HCT116 (cell line): ENCODE data around the gene TTYH2. TPM values are rescaled to one million over a fixed set of nuclear protein-coding genes. Genes with fewer than 3 reads are reported as not detected.
A peak's percentile ranks its signal among the peaks of the same experiment; 100 is the strongest.

ENCODE experiments used
- ATAC-seq: fragments of 200-7000 bp; cut with Tn5 transposase; 2 replicates; pipeline ENCODE4 v1.9.1; 2020; ENCODE audit warnings: mild to moderate bottlenecking, moderate library complexity
- BruUV-seq: library from RNA; stranded (reverse); fragments of 400-500 nt; replicated peaks from 2 replicates; lab custom pipeline; 2021; lab: Mats Ljungman, UMichigan
- CTCF ChIA-PET: fragments of 300-600 bp; sonication (Branson Sonifier 250); formaldehyde crosslinking; loops from one replicate; lab custom pipeline; 2021; ENCODE audit warnings: antibody characterized with exemption; lab: Charles Lee
- POLR2A ChIA-PET: fragments of 300-600, 350-600 bp; sonication (Branson Sonifier 250); formaldehyde crosslinking; loops from one replicate; lab custom pipeline; 2021; ENCODE audit warnings: antibody characterized with exemption; lab: Charles Lee
- RAD21 ChIA-PET, 2 experiments: fragments of 300-600 bp; sonication (Branson Sonifier 250); formaldehyde crosslinking; loops; one replicate each; lab custom pipeline; 2023; ENCODE audit warnings: low total read pairs in 2 of 2; ENCODE audit not compliant: uncharacterized antibody in 2 of 2, unreplicated experiment in 2 of 2, low non-redundant PET in 1 of 2; lab: Charles Lee
- DNase-seq: peaks from one replicate; pipeline ENCODE4 v3.0.0-alpha.2; 2010; ENCODE audit warnings: low read depth, low spot score
- H2AFZ ChIP-seq: fragments of 200-600 bp; shearing (Covaris generic), sonication (generic); 2 replicates; pipeline ENCODE4 v1.6.1; 2017; ENCODE audit warnings: low read depth, mixed run types, mixed read lengths, antibody characterized with exemption, low read length; ENCODE audit not compliant: poor library complexity, severe bottlenecking
- H3K27ac ChIP-seq: 2 replicates; pipeline ENCODE4 v1.5.1; 2012; ENCODE audit warnings: low read depth, low read length
- H3K27me3 ChIP-seq: fragments of 200-600 bp; sonication (generic); 2 replicates; pipeline ENCODE4 v1.6.1; 2016; ENCODE audit warnings: mixed run types, low read length, mixed read lengths; ENCODE audit not compliant: insufficient read depth
- H3K36me3 ChIP-seq, 2 experiments: fragments of 200-500 bp in 1 of 2; fragments of 200-600 bp in 1 of 2; sonication (Bioruptor generic) in 1 of 2; sonication (generic) in 1 of 2; 2 replicates each; pipeline versions ENCODE4 v1.5.1 to v1.6.1; 2014 to 2016; ENCODE audit warnings: low read length in 2 of 2, inconsistent platforms in 1 of 2, mixed read lengths in 1 of 2, mixed run types in 1 of 2; ENCODE audit not compliant: insufficient read depth in 2 of 2, control insufficient read depth in 1 of 2
- H3K4me1 ChIP-seq, 2 experiments: fragments of 200-600 bp in 1 of 2; sonication (generic) in 1 of 2; 2 replicates each; pipeline versions ENCODE4 v1.5.1 to v1.6.1; 2012 to 2017; ENCODE audit warnings: low read length in 2 of 2, inconsistent platforms in 1 of 2, mild to moderate bottlenecking in 1 of 2, mixed read lengths in 1 of 2, mixed run types in 1 of 2, moderate library complexity in 1 of 2; ENCODE audit not compliant: insufficient read depth in 2 of 2, control insufficient read depth in 1 of 2
- H3K4me2 ChIP-seq: fragments of 200-600 bp; sonication (generic); 2 replicates; pipeline ENCODE4 v1.6.1; 2017; ENCODE audit warnings: mixed run types, low read length, mixed read lengths
- H3K4me3 ChIP-seq, 2 experiments: fragments of 200-600 bp in 1 of 2; sonication (generic) in 1 of 2; replicated peaks in 1 of 2; 2 replicates each; pipeline ENCODE4 v1.5.1; 2011 to 2016; ENCODE audit warnings: low read length in 2 of 2, control low read depth in 1 of 2, low read depth in 1 of 2, mild to moderate bottlenecking in 1 of 2, mixed read lengths in 1 of 2, mixed run types in 1 of 2
- H3K79me2 ChIP-seq: fragments of 200-600 bp; sonication (generic); 2 replicates; pipeline ENCODE4 v1.6.1; 2017; ENCODE audit warnings: mild to moderate bottlenecking, mixed run types, low read length, moderate library complexity, mixed read lengths; ENCODE audit not compliant: insufficient read depth
- H3K9ac ChIP-seq: fragments of 200-600 bp; sonication (generic); 2 replicates; pipeline ENCODE4 v1.6.1; 2016; ENCODE audit warnings: low read length, mixed read lengths
- H3K9me2 ChIP-seq: fragments of 200-600 bp; sonication (generic), shearing (Covaris generic); 2 replicates; pipeline ENCODE4 v1.6.1; 2017; ENCODE audit warnings: mixed run types, mild to moderate bottlenecking, moderate library complexity; ENCODE audit not compliant: insufficient read depth
- H3K9me3 ChIP-seq, 2 experiments: fragments of 200-500 bp in 1 of 2; fragments of 200-600 bp in 1 of 2; sonication (Bioruptor generic) in 1 of 2; sonication (generic) in 1 of 2; 2 replicates each; pipeline ENCODE4 v1.6.1; 2014 to 2017; ENCODE audit warnings: low read length in 2 of 2, mixed read lengths in 2 of 2, inconsistent platforms in 1 of 2, low read depth in 1 of 2, mild to moderate bottlenecking in 1 of 2, mixed run types in 1 of 2, moderate library complexity in 1 of 2; ENCODE audit not compliant: control insufficient read depth in 1 of 2, insufficient read depth in 1 of 2
- H4K20me1 ChIP-seq: fragments of 200-600 bp; sonication (generic), shearing (Covaris generic); 2 replicates; pipeline ENCODE4 v1.6.1; 2017; ENCODE audit warnings: mixed run types, mild to moderate bottlenecking, moderate library complexity; ENCODE audit not compliant: insufficient read depth
- ATF3 ChIP-seq: IDR thresholded peaks from 2 replicates; pipeline ENCODE4 v1.6.1; 2012
- CBX3 ChIP-seq: IDR thresholded peaks from 2 replicates; pipeline ENCODE4 v1.6.1; 2012; ENCODE audit warnings: low read depth
- CEBPB ChIP-seq: IDR thresholded peaks from 2 replicates; pipeline ENCODE4 v1.6.1; 2012; ENCODE audit warnings: low read depth
- EGR1 ChIP-seq: IDR thresholded peaks from 2 replicates; pipeline ENCODE4 v1.6.1; 2012; ENCODE audit warnings: low read depth
- ELF1 ChIP-seq: IDR thresholded peaks from 2 replicates; pipeline ENCODE4 v1.6.1; 2012; ENCODE audit warnings: low read depth, borderline replicate concordance
- EZH2 ChIP-seq: fragments of 200-600 bp; sonication (generic); IDR thresholded peaks from 2 replicates; pipeline ENCODE4 v1.6.1; 2017; ENCODE audit warnings: antibody characterized with exemption, mixed run types
- EZH2phosphoT487 ChIP-seq: fragments of 200-600 bp; IDR thresholded peaks from 2 replicates; pipeline ENCODE4 v1.6.1; 2018; ENCODE audit warnings: antibody characterized with exemption, borderline replicate concordance
- FOSL1 ChIP-seq: IDR thresholded peaks from 2 replicates; pipeline ENCODE4 v1.6.1; 2012; ENCODE audit warnings: low read depth
- JUND ChIP-seq: IDR thresholded peaks from 2 replicates; pipeline ENCODE4 v1.6.1; 2012
- POLR2A ChIP-seq: IDR thresholded peaks from 2 replicates; pipeline ENCODE4 v1.7.0; 2011; ENCODE audit warnings: borderline replicate concordance; ENCODE audit not compliant: insufficient read depth, insufficient read length; ENCODE audit errors: extremely low read depth
- RAD21 ChIP-seq: IDR thresholded peaks from 2 replicates; pipeline ENCODE4 v1.6.1; 2012; ENCODE audit warnings: low read depth, mild to moderate bottlenecking
- SRF ChIP-seq: IDR thresholded peaks from 2 replicates; pipeline ENCODE4 v1.6.1; 2012; ENCODE audit warnings: low read depth
- TCF7L2 ChIP-seq: IDR thresholded peaks from 2 replicates; pipeline ENCODE4 v1.7.0; 2011; ENCODE audit warnings: borderline replicate concordance, inconsistent platforms; ENCODE audit not compliant: insufficient read depth, insufficient read length; ENCODE audit errors: extremely low read depth
- YY1 ChIP-seq: IDR thresholded peaks from 2 replicates; pipeline ENCODE4 v1.6.1; 2011; ENCODE audit warnings: low read length, low read depth, moderate library complexity, mild to moderate bottlenecking; ENCODE audit not compliant: insufficient replicate concordance; ENCODE audit errors: extremely low read depth
- ZNF274 ChIP-seq: fragments of 200-500 bp; sonication (Bioruptor generic); IDR thresholded peaks from 2 replicates; pipeline ENCODE4 v1.6.1; 2014; ENCODE audit warnings: mild to moderate bottlenecking, low read depth, low read length, inconsistent platforms
- intact Hi-C: fragments of 100-400 bp; cut with micrococcal nuclease; formaldehyde crosslinking; loops from 2 replicates; pipeline ENCODE4 v1.10.0; 2022
- total RNA-seq: library from RNA; stranded (reverse); gene quantifications from one replicate; pipeline ENCODE4 v1.2.1, GENCODE V29; 2021; ENCODE audit not compliant: unreplicated experiment

The TTYH2 gene
- total RNA-seq, 1 experiment from 2014 or later: 10.8 TPM

DNA sequence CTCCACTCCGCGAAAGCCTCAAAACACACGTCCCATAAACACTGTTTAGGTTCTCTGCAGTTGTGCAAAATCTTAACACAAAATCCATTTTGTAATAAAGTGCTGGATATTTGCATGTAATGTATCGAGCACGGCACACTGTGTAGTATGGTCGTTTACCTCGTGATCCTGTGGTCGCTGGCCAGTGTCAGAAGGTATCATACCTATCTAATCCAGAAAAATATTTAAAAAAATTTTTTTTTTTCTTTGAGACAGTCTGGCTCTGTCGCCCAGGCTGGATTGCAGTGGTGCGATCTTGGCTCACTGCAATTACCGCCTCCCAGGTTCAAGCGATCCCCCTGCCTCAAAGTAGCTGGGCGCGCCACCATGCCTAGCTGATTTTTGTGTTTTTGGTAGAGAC, 8.9 kb upstream of the TTYH2 start:
- peaks cover 11 to 52% of the 10 kb centered on the region in 2 experiments for H3K4me1 ChIP-seq
- RAD21 ChIA-PET: no interaction called here
- DNase-seq: no peak
- H3K27ac ChIP-seq: peak overlapping the region; percentile 65
- CTCF ChIA-PET: interaction anchor here (1.8 kb wide), 1 partner anchor 9 kb away, joined by 8 read pairs; the partner anchor contains the start of gene TTYH2
- H3K9ac ChIP-seq: peak overlapping the region; percentile 99
- no peak for TF ChIP-seq POLR2A
- no peak for TF ChIP-seq SRF
- no peak for TF ChIP-seq EZH2phosphoT487
- no peak for TF ChIP-seq ATF3
- no peak for TF ChIP-seq YY1
- TF ChIP-seq EGR1: no peak
- TF ChIP-seq ZNF274: no peak
- TF ChIP-seq CEBPB: no peak
- no peak for TF ChIP-seq EZH2
- TF ChIP-seq JUND: no peak
- TF ChIP-seq CBX3: no peak
- no peak for TF ChIP-seq TCF7L2
- TF ChIP-seq ELF1: no peak
- no peak for TF ChIP-seq RAD21
- no peak for TF ChIP-seq FOSL1
- H3K27me3 ChIP-seq: no peaks in the 10 kb centered on the region
- no peaks in the 10 kb centered on the region for H3K9me2 ChIP-seq
- intact Hi-C loops: no loop called here
- no peaks in the 10 kb centered on the region for H3K9me3 ChIP-seq
- H4K20me1 ChIP-seq: peaks cover 43% of the 10 kb centered on the region; the same call in 1 of the 2 replicates
- peak overlapping the region; percentile 98 to 99 for H3K4me3 ChIP-seq
- H3K4me2 ChIP-seq: peak overlapping the region; percentile 90
- H3K36me3 ChIP-seq: peaks cover 40 to 55% of the 10 kb centered on the region in 2 experiments
- H2AFZ ChIP-seq: no peak overlapping the region
- peaks cover 60% of the 10 kb centered on the region for H3K79me2 ChIP-seq
- POLR2A ChIA-PET: interaction anchor here (1.0 to 2.1 kb wide), 3 partner anchors 9 to 164 kb away, joined by 5 to 16 read pairs (median 6); partner anchors contain the start of gene TTYH2
- ATAC-seq: no peak
- no TSS peak for BruUV-seq
